GM12874 (cell line): ENCODE data around the gene PVR.

Source experiments
- CTCF ChIP-seq: IDR thresholded peaks from 2 replicates; pipeline ENCODE4 v1.5.1; 2011; ENCODE audit warnings: low read depth, mild to moderate bottlenecking, control low read depth, low read length, moderate library complexity; ENCODE audit not compliant: insufficient read depth

Gene PVR

DNA sequence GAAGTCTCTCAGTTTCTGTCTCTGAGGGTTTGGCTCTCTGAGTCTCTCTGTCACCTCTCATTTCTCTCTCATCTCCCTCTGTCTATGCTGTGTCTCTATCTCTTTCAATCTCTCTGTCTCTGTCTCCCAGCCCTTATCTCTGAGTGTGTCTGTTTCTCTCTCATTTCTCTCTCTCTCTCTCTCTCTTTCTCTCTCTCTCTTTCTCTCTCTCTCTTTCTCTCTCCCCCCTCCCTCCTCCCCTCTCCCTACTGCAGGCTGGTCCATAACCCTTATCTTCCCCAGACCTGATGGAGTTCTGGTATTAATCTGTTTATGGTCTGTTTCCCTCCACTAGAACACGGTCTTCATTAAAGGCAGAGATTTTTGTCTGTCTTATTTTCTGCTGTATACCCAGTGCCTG lies 1.3 kb upstream of the PVR start:
- TF ChIP-seq CTCF: no peak

DNA sequence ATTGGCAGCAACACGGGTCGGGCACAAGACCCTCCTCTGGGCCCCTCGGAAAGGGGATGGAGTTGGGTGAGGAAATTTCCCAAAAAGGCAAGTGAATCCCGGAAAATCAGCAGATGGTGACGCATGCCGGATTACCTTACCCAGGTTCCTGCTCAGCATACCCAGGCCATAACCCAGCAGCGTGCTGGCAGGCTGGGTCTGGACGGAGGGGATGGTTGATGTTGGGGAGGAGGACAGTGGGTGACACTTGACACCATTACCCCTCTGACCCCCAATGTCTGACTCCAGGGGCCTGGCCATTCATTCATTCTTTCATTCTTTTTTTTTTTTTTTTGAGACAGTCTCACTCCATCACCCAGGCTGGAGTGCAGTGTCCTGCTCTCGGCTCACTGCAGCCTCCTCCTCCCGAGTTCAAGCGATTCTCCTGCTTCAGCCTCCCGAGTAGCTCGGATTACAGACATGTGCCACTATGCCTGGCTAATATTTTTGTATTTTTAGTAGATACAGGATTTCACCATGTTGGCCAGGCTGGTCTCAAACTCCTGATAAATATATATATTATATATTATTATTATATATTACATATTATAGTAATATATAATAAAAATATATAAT lies 799 bp downstream of the PVR start:
- TF ChIP-seq CTCF: no peak

DNA sequence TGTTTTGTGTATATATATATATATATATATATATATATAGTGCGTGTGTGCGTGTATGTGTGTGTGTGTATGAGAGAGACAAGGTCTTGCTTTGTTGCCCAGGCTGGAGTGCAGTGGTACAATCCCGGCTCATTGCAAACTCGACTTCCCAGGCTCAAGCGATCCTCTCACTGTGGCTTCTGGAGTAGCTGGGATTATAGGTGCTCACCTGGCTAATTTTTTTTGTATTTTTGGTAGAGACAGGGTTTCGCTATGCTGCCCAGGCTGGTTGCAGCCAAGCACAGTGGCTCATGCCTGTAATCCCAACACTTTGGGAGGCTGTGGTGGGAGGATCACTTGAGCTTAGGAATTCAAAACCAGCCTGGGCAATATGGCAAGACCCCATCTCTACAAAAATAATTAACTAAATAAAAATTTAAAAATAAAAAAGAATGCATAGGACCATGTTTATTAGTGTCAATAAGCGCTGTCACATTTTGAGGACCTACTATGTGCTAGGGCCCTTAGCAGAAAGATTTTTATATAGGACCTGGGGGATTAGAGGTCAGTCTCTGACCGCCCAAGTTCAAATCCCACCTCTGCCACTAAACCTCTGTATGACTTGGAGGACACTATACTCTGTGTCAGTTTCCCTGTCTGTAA lies 1.8 kb downstream of the PVR start:
- TF ChIP-seq CTCF: no peak

GRCh38 chr19:44646049-44646416 lies 2.3 kb downstream of the PVR start:
- no peak for TF ChIP-seq CTCF

DNA sequence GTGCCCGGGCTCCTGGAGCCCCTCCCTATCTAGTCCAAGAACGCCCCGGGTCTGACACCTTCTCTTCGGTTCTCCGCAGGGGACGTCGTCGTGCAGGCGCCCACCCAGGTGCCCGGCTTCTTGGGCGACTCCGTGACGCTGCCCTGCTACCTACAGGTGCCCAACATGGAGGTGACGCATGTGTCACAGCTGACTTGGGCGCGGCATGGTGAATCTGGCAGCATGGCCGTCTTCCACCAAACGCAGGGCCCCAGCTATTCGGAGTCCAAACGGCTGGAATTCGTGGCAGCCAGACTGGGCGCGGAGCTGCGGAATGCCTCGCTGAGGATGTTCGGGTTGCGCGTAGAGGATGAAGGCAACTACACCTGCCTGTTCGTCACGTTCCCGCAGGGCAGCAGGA lies 3.4 kb downstream of the PVR start:
- TF ChIP-seq CTCF: no peak

GRCh38 chr19:44648631-44649251 lies 5.0 kb downstream of the PVR start:
- TF ChIP-seq CTCF: no peak

DNA sequence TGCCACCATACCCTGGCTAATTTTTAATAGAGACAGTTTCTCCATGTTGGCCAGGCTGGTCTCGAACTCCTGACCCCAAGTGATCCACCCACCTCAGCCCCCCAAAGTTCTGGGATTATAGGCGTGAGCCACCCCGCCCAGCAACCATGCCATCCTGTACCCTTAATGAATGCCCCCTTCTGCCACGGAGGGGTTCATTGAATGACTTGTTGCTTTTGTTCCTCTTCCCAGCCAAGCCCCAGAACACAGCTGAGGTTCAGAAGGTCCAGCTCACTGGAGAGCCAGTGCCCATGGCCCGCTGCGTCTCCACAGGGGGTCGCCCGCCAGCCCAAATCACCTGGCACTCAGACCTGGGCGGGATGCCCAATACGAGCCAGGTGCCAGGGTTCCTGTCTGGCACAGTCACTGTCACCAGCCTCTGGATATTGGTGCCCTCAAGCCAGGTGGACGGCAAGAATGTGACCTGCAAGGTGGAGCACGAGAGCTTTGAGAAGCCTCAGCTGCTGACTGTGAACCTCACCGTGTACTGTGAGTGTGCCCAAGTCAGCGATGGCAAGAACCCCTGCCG lies 6.0 kb downstream of the PVR start:
- TF ChIP-seq CTCF: no peak
